SJSA1 (cell line): ENCODE results near the gene CTNNA1. TPM values are rescaled to one million over a fixed set of nuclear protein-coding genes. Genes with fewer than 3 reads are reported as not detected.

Experiments used
- DNase-seq, 2 experiments: peaks; one replicate each; pipeline ENCODE4 v3.0.0-alpha.2; 2015 to 2020; ENCODE audit warnings: low spot score in 2 of 2, low read depth in 1 of 2
- H3K27ac ChIP-seq: fragments of 250-450 bp; sonication (Bioruptor Pico); 2 replicates; pipeline ENCODE4 v1.5.1; 2020; ENCODE audit warnings: mild to moderate bottlenecking, moderate library complexity
- H3K27me3 ChIP-seq: fragments of 250-450 bp; sonication (Bioruptor Pico); replicated peaks from 2 replicates; pipeline ENCODE4 v1.5.1; 2020; ENCODE audit warnings: mild to moderate bottlenecking, moderate library complexity
- H3K36me3 ChIP-seq: fragments of 250-450 bp; sonication (Bioruptor Pico); 2 replicates; pipeline ENCODE4 v1.5.1; 2020; ENCODE audit warnings: mild to moderate bottlenecking
- H3K4me1 ChIP-seq: fragments of 250-450 bp; sonication (Bioruptor Pico); replicated peaks from 2 replicates; pipeline ENCODE4 v1.6.1; 2021; ENCODE audit warnings: mild to moderate bottlenecking
- H3K4me3 ChIP-seq: fragments of 250-450 bp; sonication (Bioruptor Pico); 2 replicates; pipeline ENCODE4 v1.5.1; 2020; ENCODE audit warnings: mild to moderate bottlenecking
- H3K9me3 ChIP-seq: fragments of 250-450 bp; sonication (Bioruptor Pico); replicated peaks from 2 replicates; pipeline ENCODE4 v1.5.1; 2020; ENCODE audit warnings: mild to moderate bottlenecking
- total RNA-seq: library from RNA; depleted of rRNA; stranded (reverse); fragments of >200 nt; shearing (Covaris generic); gene quantifications from 2 replicates; pipeline ENCODE4 v1.2.3, GENCODE V29; 2014

Gene CTNNA1
- total RNA-seq, 1 experiment from 2014 or later, result 606 TPM

GRCh38 chr5:138898299-138898698 lies 145.1 kb downstream of the CTNNA1 start:
- peaks cover 32% of the 10 kb centered on the region for H3K4me1 ChIP-seq
- no peak for DNase-seq
- no peaks in the 10 kb centered on the region for H3K27me3 ChIP-seq
- peaks cover 63% of the 10 kb centered on the region for H3K36me3 ChIP-seq
- H3K4me3 ChIP-seq, result no peak overlapping the region
- no peaks in the 10 kb centered on the region for H3K9me3 ChIP-seq
- H3K27ac ChIP-seq, result no peak overlapping the region

DNA sequence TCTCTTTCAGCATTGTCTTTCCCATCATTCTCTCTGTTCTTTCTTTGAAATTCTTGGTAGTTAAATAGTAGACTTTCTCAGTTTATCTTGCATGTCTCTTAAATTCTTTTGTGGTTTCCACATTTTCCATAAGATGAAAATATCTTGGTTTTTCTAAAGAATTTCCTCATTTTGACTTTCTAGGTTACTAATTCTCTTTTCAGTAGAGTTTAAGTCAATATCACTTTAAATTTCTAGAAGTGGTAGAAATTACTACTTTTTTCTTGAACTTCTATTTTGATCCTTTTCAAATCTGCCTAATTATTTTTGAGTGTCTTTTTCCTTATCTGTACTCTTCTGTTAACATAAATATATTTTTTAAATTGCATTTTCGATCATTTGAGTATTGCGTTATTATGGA lies 145.5 kb downstream of the CTNNA1 start:
- no peak overlapping the region for H3K27ac ChIP-seq
- no peak overlapping the region for H3K4me3 ChIP-seq
- H3K4me1 ChIP-seq, result peaks cover 36% of the 10 kb centered on the region
- peaks cover 67% of the 10 kb centered on the region for H3K36me3 ChIP-seq
- H3K9me3 ChIP-seq, result no peaks in the 10 kb centered on the region
- no peaks in the 10 kb centered on the region for H3K27me3 ChIP-seq
- no peak for DNase-seq

- peak; percentile 54 to 64 for DNase-seq
- H3K27me3 ChIP-seq, result no peaks in the 10 kb centered on the region
- peak overlapping the region; percentile 46 for H3K27ac ChIP-seq
- H3K9me3 ChIP-seq, result no peaks in the 10 kb centered on the region
- H3K36me3 ChIP-seq, result peaks cover 72% of the 10 kb centered on the region
- H3K4me3 ChIP-seq, result no peak overlapping the region
- peaks cover 48% of the 10 kb centered on the region for H3K4me1 ChIP-seq
Observed at GRCh38 chr5:138900281-138900965, 147.2 kb downstream of the CTNNA1 start.

- H3K36me3 ChIP-seq, result peaks cover 79% of the 10 kb centered on the region
- no peak overlapping the region for H3K27ac ChIP-seq
Observed at GRCh38 chr5:138901716-138902115, 148.5 kb downstream of the CTNNA1 start.

GRCh38 chr5:138903130-138903775 lies 150.0 kb downstream of the CTNNA1 start:
- Histone ChIP-seq H3K4me3 (no peak overlapping the region), H3K36me3 (peaks cover 84% of the 10 kb centered on the region), H3K27me3 (no peaks in the 10 kb centered on the region), H3K4me1 (peaks cover 58% of the 10 kb centered on the region), H3K27ac (peak overlapping the region; percentile 35), H3K9me3 (no peaks in the 10 kb centered on the region)
- DNase-seq, result no peak

More at GRCh38 chr5:138901716-138902115, 148.5 kb downstream of the CTNNA1 start:
- DNase-seq, result no peak
- H3K4me1 ChIP-seq, result peaks cover 58% of the 10 kb centered on the region
- no peaks in the 10 kb centered on the region for H3K27me3 ChIP-seq
- no peaks in the 10 kb centered on the region for H3K9me3 ChIP-seq
- H3K4me3 ChIP-seq, result no peak overlapping the region

DNA sequence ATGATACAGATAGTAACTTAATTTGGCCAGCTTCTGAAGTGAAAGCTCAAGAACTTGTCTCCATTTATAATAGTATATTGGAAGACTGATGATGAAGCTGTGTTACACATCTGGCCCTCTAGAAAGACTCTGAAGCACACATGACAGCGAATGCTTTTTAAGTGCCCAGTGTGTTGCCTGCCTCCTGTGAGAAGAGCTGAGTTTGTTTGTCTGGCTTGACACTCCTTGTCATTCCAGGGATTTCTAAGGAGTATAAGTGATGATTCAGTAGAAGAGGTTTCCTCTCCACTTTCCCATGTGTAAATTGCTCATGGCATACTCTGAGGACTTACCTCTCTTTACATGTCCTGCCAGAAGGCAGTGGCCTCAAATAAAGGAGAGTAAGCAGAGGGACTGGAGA lies 152.3 kb downstream of the CTNNA1 start:
- DNase-seq, result peak in 1 of 2 experiments; percentile 56
- Histone ChIP-seq H3K27me3 (no peaks in the 10 kb centered on the region), H3K4me3 (no peak overlapping the region), H3K9me3 (no peaks in the 10 kb centered on the region), H3K4me1 (peaks cover 47% of the 10 kb centered on the region), H3K27ac (peak overlapping the region; percentile 32), H3K36me3 (peaks cover 85% of the 10 kb centered on the region)

GRCh38 chr5:138909734-138910133 lies 156.5 kb downstream of the CTNNA1 start:
- Histone ChIP-seq H3K9me3 (no peaks in the 10 kb centered on the region), H3K4me3 (no peak overlapping the region), H3K36me3 (peaks cover 71% of the 10 kb centered on the region), H3K4me1 (peaks cover 14% of the 10 kb centered on the region), H3K27me3 (no peaks in the 10 kb centered on the region), H3K27ac (no peak overlapping the region)
- DNase-seq, result no peak

GRCh38 chr5:138910546-138911185 lies 157.4 kb downstream of the CTNNA1 start:
- H3K36me3 ChIP-seq, result peaks cover 70% of the 10 kb centered on the region
- H3K4me3 ChIP-seq, result no peak overlapping the region
- no peak overlapping the region for H3K27ac ChIP-seq

GRCh38 chr5:138911441-138911840 lies 158.2 kb downstream of the CTNNA1 start:
- H3K9me3 ChIP-seq, result no peaks in the 10 kb centered on the region
- no peak for DNase-seq
- H3K4me1 ChIP-seq, result no peaks in the 10 kb centered on the region; the same call in 1 of the 2 replicates
- H3K27me3 ChIP-seq, result no peaks in the 10 kb centered on the region
- peaks cover 66% of the 10 kb centered on the region for H3K36me3 ChIP-seq
- H3K27ac ChIP-seq, result no peak overlapping the region
- no peak overlapping the region for H3K4me3 ChIP-seq

More at GRCh38 chr5:138910546-138911185, 157.4 kb downstream of the CTNNA1 start:
- Histone ChIP-seq H3K4me1 (peaks cover 7% of the 10 kb centered on the region), H3K9me3 (no peaks in the 10 kb centered on the region), H3K27me3 (no peaks in the 10 kb centered on the region)
- no peak for DNase-seq

- no peak overlapping the region for H3K4me3 ChIP-seq
- DNase-seq, result no peak
- no peaks in the 10 kb centered on the region for H3K4me1 ChIP-seq
- H3K27me3 ChIP-seq, result no peaks in the 10 kb centered on the region
- no peaks in the 10 kb centered on the region for H3K9me3 ChIP-seq
- H3K27ac ChIP-seq, result no peak overlapping the region
- H3K36me3 ChIP-seq, result peaks cover 63% of the 10 kb centered on the region
Observed at GRCh38 chr5:138912093-138912492, 158.9 kb downstream of the CTNNA1 start.

DNA sequence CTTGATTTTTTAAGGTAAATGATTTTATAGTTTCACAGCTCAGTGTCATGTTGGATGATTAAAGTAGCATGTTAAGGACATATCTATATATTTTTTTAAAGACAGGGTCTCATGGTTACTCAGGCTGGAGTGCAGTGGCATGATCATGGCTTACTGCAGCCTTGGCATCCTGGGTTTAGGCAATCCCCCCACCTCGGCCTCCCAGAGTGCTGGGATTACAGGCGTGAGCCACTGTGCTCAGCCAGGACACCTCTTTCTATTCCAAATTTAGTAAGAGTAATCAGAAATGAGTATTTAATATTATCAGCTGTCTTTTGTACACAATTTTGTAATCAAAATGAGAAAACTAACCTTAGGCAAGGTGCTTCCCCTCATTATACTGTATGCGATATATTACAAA lies 160.5 kb downstream of the CTNNA1 start:
- no peak overlapping the region for H3K4me3 ChIP-seq

GRCh38 chr5:138914338-138914737 lies 161.1 kb downstream of the CTNNA1 start:
- no peak for DNase-seq
- H3K27ac ChIP-seq, result no peak overlapping the region
- H3K4me3 ChIP-seq, result no peak overlapping the region
- H3K4me1 ChIP-seq, result no peaks in the 10 kb centered on the region
- no peaks in the 10 kb centered on the region for H3K9me3 ChIP-seq
- peaks cover 68% of the 10 kb centered on the region for H3K36me3 ChIP-seq
- no peaks in the 10 kb centered on the region for H3K27me3 ChIP-seq

More for the DNA sequence above, 160.5 kb downstream of the CTNNA1 start:
- DNase-seq, result no peak
- no peaks in the 10 kb centered on the region for H3K9me3 ChIP-seq
- no peaks in the 10 kb centered on the region for H3K4me1 ChIP-seq
- no peak overlapping the region for H3K27ac ChIP-seq
- H3K27me3 ChIP-seq, result no peaks in the 10 kb centered on the region
- peaks cover 65% of the 10 kb centered on the region for H3K36me3 ChIP-seq

DNA sequence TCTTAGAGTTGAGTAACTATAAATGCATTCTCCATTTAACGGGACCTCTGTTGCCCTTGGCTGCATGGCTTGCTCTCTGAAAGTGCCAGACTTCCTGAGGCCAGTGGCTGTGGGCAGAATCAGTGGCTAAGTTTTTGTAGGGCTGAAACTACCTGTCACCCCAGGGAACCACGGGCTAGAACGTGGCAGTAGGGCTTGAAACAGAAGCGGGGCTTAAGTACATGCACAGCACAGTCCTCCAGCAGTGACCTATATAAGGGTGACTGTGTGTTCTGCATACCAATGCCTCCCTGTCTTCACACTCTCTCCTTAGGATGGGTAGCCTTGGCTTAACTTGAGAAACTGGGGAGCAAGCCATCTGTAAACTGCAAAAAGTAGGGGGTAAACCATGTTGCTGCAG lies 165.5 kb downstream of the CTNNA1 start:
- Histone ChIP-seq H3K36me3 (peaks cover 62% of the 10 kb centered on the region), H3K27me3 (no peaks in the 10 kb centered on the region), H3K27ac (no peak overlapping the region), H3K4me3 (no peak overlapping the region), H3K4me1 (peaks cover 5% of the 10 kb centered on the region), H3K9me3 (no peaks in the 10 kb centered on the region)
- no peak for DNase-seq

- Histone ChIP-seq H3K27me3 (no peaks in the 10 kb centered on the region), H3K36me3 (peaks cover 64% of the 10 kb centered on the region), H3K9me3 (no peaks in the 10 kb centered on the region), H3K4me3 (no peak overlapping the region), H3K27ac (no peak overlapping the region), H3K4me1 (peaks cover 5% of the 10 kb centered on the region)
- no peak for DNase-seq
Observed at GRCh38 chr5:138920181-138920580, 167.0 kb downstream of the CTNNA1 start.
